Upper lobe of left lung (tissue), 4 donors: ENCODE data around the gene ERP44.

Experiments
- CTCF ChIP-seq, 6 experiments: fragments of 450-650 bp in 4 of 6; fragments of 200-600 bp in 2 of 6; sonication (generic) in 2 of 6; IDR thresholded peaks; one replicate each; pipeline ENCODE4 v1.5.1; 2016 to 2019; ENCODE audit warnings: antibody characterized with exemption in 6 of 6
- EP300 ChIP-seq, 4 donors: sonication (generic); formaldehyde crosslinking; IDR thresholded peaks; one replicate each; pipeline ENCODE4 v1.5.1; 2017; ENCODE audit warnings: antibody characterized with exemption in 4 of 4, control low read depth in 2 of 4
- POLR2A ChIP-seq, 4 donors: fragments of 450-650 bp; IDR thresholded peaks; one replicate each; pipeline ENCODE4 v1.5.1; 2016 to 2017; ENCODE audit warnings: antibody characterized with exemption in 4 of 4, mild to moderate bottlenecking in 2 of 4
- POLR2AphosphoS5 ChIP-seq, 2 donors: sonication (generic); formaldehyde crosslinking; IDR thresholded peaks; one replicate each; pipeline ENCODE4 v1.5.1; 2017; ENCODE audit warnings: antibody characterized with exemption in 2 of 2

DNA sequence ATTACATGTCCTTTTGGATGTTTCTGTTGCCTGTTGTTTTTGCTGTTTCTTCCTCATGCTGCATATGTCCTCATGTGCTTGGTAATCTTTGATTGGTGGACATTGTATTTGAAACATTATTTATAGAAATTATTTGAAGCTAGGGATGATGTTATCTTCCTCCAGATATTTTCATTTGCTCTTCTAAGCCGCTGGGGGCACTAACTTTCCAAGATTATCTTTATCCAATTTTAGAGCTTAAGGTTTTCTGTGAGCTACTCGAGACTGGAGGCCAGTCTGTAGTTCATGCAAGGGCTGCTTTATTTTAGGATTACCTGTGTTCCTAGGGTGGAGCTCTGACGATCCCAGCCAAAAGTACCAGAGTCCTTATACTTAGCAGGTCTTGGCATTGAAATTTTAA lies 151.4 kb downstream of the ERP44 start:
- TF ChIP-seq CTCF (IDR thresholded peaks at IDR 0.05) (no peak), POLR2A (IDR thresholded peaks at IDR 0.05) (no peak), POLR2AphosphoS5 (IDR thresholded peaks at IDR 0.05) (no peak), EP300 (IDR thresholded peaks at IDR 0.05) (no peak)
